CD4-positive, alpha-beta T cell treated with Interleukin-4 for 4 hours (primary cell): Measurements from ENCODE around the gene GPR150.
"Not testable (repeated sequence)": the region's sequence is repeated elsewhere in the genome, so short reads cannot be mapped to it uniquely, and the experiment has no call there.

Experiments used
- DNase-seq: peaks from one replicate; pipeline ENCODE4 v3.0.0-alpha.2; 2020

The GPR150 gene

DNA sequence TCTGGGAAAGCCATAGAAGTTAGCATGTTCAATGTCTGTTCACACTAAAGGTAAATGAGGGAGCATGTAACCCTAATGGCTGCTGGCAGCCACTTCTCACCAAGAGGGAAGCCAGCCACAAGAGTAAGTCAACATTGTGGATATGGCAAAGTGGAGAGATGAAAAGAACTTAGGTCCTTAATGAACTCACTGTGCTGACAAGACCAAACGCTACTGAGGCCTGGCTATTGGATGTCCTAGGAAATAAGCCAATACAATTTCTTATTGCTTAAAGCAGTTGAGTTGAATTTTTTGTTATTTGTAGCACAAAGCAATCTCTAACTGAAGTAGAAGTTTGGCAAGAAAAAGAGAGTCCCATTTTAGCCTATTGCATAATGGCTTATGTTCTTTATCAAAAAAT, 6.8 kb downstream of the GPR150 start:
- DNase-seq, result no peak

DNA sequence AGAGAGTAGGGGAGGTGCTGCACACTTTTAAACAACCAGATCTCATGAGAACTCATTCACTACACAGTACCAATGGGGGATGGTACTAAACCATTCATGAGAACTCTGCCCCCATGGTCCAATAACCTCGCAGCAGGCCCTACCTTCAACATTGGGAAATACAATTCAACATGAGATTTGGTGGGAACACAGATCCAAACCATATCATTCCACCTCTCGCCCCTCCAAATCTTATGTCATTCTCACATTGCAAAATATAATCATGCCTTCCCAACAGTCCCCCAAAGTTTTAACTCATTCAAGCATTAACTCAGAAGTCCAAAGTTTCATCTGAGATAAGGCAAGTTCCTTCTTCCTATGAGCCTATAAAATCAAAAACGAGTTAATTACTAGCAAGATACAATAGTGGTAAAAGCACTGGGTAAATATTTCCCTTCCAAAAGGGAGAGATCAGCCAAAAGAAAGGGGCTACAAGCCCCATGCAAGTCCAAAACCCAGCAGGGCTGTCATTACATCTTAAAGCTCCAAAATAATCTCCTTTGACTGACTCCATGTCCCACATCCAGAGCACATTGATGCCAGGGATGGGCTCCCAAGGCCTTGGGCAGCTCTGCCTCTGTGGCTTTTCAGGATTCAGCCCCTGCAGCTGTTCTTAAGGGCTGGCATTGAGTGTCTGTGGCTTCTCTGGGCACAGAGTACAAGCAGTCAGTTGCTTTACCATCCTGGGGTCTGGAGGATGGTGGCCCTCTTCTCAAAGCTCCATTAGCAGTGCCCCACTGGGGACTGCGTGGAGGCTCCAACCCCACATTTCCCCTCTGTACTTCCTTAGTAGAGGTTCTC, 8.3 kb downstream of the GPR150 start:
- no peak for DNase-seq

DNA sequence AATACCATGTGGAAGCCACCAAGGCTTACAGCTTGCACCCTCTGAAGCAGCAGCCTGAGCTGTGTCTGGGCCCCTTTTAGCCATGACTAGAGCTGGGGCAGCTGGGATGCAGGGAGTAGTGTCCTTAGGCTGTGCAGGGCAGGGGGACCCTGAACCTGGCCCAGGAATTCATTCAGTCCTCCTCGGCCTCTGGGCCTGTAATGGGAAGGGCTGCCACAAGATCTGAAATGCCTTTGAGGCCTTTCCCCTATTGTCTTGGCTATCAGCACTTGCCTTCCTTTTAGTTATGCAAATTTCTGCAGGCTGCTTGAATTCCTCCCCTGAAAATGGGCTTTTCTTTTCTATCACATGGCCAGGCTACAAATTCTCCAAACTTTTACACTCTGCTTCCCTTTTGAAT, 9.0 kb downstream of the GPR150 start:
- no peak for DNase-seq

DNA sequence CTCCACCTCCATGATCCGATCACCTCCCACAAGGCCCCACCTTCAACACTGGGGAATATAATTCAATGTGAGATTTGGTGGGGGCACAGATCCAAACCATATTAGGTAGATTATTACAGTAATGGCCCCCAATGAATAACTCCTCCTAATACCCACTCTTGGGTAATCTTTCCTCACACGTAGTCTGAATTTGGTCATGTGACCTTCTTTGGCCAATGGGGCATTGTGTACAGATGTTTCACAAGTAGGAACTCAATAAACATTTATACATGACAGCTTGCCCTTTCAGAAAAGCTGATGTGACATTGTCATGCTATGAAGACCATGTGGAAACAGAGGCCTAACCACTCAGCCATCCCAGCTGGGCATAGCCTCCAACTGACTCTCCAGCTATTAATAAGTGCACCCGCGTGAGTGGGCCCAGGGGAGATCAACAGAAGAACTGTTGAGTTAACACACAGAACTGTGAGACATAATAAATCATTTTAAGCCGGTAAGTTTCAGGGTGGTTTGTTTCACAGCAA, 10.6 kb downstream of the GPR150 start:
- DNase-seq, result no peak

DNA sequence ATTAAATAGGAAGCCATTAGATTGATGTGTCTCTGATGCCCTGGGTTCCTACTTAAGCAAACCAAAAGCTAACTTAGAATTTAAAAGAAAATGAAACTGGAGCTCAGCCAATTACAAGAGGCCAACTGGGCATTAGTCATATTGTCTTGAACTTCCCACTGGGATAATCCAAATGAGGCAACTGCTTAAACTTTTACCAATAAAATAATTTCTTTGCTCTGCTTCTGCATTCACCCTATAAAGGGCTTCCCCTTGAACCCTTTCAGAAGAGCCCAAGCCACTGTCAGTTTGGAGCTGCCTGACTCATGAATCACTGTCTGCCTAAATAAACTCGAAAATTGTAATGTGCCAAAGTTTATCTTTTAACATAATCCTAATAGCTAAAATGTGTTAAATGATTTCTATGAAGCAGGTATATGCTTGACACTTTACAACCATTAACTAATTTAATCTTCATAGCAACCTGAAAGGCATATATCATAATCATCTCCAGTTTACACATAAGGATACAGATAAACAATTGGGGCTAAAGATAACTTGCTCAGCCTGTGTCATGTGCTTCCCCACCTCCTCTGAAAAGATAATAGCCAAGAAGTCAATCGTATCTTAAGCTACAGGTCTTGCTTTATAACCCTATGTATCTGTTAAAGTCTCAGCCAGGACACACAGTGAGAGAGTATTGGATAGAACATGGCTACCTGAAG, 11.5 kb downstream of the GPR150 start:
- DNase-seq, result no peak

DNA sequence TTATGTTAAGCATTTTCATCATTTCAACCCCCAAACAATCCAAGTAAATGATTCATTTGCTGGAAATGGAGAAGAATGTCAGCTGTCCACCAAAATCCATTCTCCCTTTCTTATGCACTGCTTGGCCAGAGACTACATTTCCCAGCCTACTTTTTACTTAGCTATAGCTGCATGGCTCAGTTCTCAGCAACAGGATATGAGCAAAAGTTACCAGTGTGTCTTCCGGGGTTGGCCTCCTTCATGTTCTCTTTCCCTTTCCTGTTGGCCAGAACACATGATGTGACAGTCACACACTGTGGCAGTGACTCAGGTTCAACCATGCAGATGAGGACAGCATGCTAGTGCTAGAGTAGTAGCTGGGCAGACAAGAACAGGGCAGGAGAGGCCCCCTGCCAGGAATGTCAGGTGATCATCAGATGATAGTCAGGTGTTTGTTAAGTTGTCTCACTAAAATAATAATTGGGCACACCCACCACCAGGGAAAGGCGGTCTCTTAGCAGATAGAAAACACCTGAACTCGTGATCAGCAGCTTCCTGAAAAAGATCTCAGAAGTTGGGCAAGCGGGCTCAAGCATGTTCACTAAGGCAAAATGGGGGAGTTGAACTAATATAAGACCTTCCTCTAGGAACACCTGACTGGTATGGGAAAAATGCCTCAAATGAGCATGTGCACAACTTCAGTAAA, 12.2 kb downstream of the GPR150 start:
- peak; percentile 88 for DNase-seq

DNA sequence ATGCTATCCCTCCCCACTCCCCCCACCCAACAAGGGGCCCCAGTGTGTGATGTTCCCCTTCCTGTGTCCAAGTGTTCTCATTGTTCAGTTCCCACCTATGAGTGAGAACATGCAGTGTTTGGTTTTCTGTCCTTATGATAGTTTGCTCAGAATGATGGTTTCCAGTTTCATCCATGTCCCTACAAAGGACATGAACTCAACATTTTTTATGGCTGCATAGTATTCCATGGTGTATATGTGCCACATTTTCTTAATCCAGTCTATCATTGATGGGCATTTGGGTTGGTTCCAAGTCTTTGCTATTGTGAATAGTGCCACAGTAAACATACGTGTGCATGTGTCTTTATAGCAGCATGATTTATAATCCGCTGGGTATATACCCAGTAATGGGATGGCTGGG, 13.1 kb downstream of the GPR150 start:
- DNase-seq, result not testable (repeated sequence)

DNA sequence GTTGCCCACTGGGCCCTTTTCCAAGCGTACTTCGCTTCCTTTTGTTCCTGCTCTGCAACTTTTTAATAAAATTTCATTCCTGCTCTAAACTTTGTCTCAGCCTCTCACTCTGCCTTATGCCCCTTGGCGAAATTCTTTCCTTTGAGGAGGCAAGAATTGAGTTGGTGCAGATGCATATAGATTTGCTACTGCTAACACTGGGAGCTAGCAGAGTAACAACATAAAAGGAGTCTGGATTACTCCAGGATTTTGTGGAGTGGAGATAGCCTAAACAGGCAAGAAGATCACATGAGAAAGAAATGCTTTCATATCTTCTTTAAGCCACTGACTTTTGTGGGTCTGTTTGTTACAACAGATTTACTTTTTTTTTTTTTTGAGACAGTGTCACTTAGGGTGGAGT, 13.8 kb downstream of the GPR150 start:
- DNase-seq, result no peak

DNA sequence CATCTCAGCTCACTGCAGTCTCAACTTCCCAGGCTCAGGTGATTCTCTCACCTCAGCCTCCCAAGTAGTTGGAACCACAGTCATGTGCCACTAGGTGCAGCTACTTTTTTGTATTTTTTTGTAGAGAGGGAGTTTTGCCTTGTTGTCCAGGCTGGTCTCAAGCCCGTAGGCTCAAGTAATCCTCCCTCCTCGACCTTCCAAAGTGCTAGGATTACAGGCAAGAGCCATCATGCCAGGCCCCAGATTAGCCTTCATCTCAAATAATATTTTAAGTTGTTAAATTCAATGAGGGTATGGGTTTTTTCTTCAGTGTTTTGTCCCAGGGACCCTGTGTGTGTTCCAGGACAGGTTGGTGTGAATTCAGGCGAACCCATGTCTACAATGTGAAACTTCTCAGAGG, 14.2 kb downstream of the GPR150 start:
- DNase-seq, result no peak

DNA sequence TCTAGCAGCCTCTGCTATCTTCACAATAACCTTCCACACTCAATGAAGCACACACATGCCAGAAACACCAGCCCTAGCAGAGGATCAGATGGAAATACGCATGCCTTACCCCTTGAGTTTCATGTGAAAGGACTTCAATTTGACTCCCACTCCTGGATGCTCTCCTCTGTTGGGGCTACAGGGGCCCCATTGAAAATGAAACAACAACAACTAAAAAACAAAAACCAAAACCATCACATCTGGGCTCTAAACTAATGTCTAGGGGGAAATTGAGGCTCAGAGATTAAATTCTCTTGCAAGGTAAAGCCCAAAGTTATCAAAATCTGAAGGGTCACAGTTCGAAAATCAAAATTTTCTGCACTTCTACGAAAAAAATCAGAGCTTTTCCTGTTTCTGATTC, 18.7 kb downstream of the GPR150 start:
- no peak for DNase-seq

DNA sequence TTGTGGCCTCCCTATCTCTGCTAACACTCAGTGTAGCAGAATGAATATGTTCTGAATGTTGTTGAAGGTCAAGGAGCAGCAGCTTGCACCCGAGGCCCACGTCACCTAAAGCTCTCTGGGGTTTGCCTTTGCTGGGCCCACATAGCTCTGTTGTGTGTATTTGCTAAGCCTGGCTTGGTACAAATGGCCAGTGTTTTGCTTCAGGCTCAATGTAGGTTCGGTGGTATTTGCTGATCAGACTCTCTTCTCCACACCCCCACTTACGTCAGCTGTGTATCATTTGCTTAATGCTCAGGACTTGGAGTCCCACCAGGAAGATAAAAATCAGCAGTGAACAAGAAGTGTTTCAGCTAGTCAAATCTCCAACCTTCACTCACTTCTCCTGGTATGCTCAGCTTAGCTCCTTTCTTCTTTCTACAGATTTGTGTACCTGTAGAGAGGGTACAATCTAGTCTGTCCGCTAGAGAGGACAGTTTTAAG, 21.9 kb downstream of the GPR150 start:
- no peak for DNase-seq

DNA sequence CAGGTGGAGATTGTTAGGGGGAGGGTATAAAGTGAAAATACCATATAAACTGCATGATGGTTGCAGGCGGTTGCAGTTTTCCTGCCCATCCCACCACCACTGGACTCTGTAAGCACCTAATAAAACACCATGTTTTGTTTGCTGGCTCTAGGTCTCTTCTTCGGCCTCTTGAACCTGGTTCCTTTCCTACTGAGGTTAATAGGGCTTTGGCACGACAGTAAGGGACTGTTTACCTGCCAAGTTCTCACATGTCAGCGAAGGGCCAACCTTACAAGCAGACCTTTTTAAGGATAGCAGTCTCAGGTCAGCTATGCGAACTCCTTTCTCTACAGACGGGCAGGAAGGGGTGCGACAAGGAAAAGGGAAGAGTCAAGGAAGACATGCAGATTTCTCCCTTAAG, 23.3 kb downstream of the GPR150 start:
- no peak for DNase-seq

DNA sequence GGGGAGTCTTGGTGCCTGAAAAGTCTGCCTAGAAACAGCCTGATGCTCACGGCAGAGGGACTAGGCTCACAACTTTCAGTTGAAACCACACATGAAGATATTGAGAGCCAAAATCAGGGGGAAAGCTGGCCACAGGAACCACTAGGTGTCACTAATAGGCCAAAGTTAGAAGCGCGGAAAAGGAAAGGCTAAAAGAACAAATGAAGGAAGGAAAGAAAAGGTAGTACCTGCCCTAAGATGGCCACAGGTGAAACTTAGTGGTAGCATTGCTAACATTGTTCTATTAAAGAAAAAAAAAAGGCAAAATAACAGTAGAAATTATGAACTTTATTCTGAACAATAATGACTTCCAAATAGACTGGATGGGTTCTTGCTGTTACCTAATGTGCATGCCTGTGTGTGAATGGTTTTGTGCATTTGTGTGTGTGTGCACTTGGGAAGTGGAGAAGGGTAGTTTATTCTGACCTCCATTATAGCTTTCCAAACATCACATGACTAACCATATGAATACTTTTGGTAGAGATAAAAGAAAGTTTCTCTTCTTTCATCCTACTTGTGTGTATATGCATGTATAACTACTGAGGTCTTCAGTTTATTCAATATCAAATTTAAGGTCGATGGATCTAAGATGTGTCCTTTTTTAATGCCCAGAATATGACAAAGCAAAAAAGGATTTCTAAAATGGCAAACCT, 24.6 kb downstream of the GPR150 start:
- DNase-seq, result peak; percentile 70

DNA sequence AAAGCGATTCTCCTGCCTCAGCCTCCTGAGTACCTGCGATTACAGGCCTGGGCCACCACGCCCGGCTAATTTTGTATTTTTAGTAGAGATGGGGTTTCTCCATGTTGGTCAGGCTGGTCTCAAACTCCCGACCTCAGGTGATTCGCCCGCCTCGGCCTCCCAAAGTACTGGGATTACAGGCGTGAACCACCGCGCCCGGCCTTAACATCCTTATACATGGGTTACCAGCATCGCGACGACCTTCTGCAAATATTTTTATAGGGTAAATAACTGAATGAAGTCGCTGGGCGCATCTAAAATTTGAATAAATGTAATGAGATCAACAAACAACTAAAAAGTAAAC, 26.3 kb downstream of the GPR150 start:
- DNase-seq, result not testable (repeated sequence)

DNA sequence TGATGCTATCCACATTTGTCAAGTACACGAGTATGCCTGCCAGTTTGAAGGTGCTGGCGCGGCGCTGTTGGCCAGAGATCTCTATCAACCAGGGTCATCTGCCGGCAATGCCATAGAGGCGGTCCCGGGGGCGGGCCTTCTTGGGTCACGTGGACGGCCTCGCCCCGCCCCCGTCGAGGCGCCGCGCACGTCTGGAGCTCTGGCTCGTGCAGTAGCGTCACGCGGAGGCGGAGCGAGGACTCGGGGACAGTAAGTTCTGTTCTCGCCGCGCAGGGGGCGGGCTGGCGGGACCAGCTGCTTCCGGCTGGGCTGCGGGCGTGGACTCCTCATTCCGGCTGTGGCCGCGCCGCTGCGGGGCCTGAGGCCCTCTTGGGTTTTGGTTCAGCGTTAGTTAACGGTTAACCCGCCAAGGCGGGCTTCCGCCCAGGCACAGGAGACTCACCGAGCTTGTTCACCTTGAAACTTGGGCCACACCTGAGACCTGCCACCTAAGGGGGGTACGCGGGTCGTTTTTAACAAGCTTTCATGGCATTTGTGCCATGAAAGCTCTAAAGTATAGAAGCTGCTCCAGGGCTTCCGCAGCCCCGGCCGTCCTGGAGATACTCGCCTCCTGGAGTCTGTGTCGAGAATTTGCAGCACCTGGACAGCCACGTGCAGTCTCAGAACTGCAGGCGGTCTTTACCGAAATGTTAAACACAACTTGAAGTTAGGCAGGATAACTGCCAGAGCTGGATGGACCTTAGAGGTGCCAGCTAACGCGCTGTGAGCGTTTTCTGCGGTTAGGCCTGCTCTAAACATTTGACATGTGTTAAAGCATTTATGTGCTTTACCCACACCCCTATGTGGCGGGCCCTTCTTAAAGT, 26.9 kb downstream of the GPR150 start, which contains the start of gene RFESD:
RFESD (plus strand) TSS at position 209 of the 863 bp plus-strand sequence. CDS start 5,495 bp downstream, outside the sequence.
- peak; percentile 89 for DNase-seq

DNA sequence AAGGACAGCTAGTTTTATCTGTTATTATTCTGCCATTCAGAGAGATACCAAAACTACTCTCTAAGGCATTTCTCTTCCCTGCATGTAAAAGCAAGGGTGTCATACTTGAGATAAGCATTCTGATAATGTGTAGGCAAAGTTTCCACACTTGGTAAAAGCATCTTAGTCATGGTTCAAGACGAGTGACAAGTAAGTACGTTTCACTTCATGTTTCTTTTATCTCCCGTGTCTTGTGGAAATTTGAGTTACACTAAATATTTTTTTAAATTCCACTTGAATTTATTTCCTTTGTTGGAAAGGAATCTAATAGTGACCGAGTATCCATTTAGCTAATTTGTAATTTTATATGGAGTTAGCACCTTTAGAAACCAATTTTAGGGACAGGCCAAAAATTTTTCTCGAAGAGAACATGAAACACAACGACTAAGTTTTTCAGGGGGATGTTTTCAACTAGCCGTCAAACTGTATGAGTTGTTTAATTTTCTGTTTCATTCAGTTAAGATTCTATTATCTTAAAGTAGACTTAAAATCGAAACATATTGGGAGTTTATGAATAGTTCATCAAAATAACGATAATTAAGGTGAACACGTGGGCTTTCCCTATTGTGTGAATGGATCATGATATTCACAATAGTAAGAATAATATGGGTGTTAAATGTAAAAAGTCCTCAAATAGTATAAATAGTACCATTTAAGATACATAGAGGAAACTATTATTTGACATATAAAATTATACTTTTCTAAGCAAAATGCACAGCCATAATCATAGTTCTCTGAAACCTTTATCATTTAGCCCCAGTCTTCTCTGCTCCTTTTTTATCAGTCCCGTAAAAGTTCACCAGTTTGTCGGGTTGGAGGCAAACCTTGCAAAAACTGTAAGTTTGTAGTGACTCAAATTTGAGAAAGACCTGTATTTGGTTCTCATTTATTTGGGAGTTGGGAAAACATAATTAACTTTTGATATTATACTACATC, 28.3 kb downstream of the GPR150 start:
- DNase-seq, result peak; percentile 16

DNA sequence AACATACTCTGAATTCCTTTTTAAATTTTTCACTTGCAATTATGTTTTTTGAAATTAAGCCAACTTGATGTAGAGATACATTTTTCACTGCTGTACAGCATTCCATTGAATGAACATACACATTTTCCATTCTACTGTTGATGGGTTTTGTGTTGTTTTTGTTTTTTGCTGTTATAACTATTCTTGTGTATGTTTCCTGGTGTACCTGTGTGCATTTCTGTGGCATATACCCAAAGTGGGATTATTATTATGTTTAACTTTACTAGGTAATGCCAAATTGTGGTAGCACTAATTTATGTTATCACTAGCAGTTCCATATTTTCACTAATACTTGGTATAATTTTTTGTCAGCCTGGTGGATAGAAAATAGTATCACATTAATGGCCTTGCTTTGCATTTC, 29.4 kb downstream of the GPR150 start:
- DNase-seq, result no peak

DNA sequence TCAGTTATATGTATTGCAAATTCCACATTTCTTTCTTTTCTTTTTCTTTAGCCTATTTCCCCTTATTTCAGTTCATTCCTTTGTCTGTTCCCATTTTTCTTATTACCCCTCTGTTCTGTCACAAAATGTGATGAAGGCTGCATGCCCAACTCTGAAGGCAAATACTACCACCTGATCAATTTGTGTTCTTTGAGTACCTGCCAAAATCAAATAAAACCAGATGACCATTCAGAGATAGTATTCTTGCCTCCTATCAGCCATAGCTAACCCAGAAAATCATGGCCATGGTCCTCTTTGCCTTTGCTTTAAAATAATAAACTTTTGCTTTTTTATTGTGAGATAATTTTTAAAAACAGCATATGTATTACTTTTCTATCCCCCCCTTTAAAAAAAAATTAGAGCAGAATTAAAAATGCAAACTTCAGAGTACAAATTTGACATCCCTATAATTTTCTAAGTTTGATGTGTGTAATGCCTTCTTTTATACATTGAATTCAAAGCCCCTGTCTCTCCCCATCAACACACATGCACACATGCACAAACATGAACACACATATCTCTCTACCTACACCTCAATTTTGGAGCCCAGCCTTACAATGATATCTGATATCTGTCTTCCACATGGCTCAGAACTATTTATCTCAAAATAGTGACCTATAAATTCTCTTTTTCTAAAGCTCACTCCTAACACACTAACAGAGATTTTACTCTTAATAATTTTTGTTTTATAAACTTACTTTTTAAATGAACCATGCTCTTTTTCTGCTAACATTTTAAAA, 30.1 kb downstream of the GPR150 start:
- no peak for DNase-seq

DNA sequence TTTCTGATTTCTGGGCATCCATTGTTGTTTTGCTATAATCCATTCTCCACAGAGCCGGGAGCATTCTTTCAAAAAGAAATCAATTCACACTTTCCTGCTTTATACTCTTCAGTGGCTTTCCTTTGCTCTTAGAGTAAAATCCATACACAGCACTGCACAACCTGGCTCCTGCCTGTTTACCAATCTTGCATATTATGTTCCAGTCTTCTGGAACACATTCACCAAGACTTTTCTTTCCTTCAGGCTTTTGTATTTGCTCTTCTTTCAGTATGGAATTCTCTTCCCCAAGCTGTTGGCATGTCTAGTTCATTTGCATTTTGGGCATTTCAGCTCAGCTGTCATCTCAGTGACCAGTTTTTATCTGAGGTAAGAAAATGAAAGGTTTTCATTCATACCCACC, 33.0 kb downstream of the GPR150 start:
- no peak for DNase-seq

DNA sequence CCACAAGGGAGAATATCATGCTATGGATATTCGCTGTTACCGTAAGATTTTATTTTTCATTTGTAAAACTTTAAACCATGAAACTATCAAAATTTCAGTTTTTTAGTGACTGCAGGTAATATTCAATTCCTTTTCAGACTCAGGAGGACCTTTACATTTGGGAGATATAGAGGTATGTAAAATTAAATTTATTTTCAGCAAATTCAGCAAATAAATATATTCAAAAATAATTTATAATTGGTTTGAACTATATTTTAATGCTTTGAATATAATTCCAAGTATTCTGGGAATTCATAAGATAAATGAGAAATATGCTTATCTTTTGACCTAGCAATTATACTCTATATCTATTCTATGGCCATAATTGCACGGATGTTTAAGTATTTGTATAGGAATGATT, 34.3 kb downstream of the GPR150 start:
- no peak for DNase-seq
